GM12878 (cell line): Measurements from ENCODE around the gene PPP2R3C. TPM values are rescaled to one million over a fixed set of nuclear protein-coding genes. Genes with fewer than 3 reads are reported as not detected.

ENCODE experiments used
- ATAC-seq: fragments of 200-7000 bp; cut with Tn5 transposase; 3 replicates; pipeline ENCODE4 v1.9.1; 2020; ENCODE audit warnings: mild to moderate bottlenecking, moderate library complexity
- BruUV-seq: library from RNA; stranded (reverse); fragments of 400-500 nt; replicated peaks from 2 replicates; lab custom pipeline; 2021; lab: Mats Ljungman, UMichigan
- CTCF ChIA-PET: fragments of 300-600 bp; sonication (Branson Sonifier 250); formaldehyde crosslinking; extraction: SDS; loops from one replicate; lab custom pipeline; 2021; ENCODE audit warnings: inconsistent platforms; lab: Yijun Ruan, JAX
- POLR2A ChIA-PET: fragments of 350-600 bp; formaldehyde crosslinking; extraction: SDS; loops from one replicate; lab custom pipeline; 2021; ENCODE audit warnings: inconsistent platforms; lab: Charles Lee
- RAD21 ChIA-PET: fragments of 300-600 bp; sonication (Branson Sonifier 250); formaldehyde crosslinking; loops from one replicate; lab custom pipeline; 2023; ENCODE audit warnings: antibody characterized with exemption; ENCODE audit not compliant: unreplicated experiment; lab: Charles Lee
- SMC1A ChIA-PET: fragments of 300-600 bp; sonication (Branson Sonifier 250); formaldehyde crosslinking; loops from one replicate; lab custom pipeline; 2023; ENCODE audit not compliant: unreplicated experiment, uncharacterized antibody; lab: Charles Lee
- DNase-seq: peaks from one replicate; pipeline ENCODE4 v3.0.0-alpha.2; 2011; ENCODE audit warnings: low read depth, low spot score
- FAIRE-seq: peaks from 3 replicates; lab custom pipeline; 2011; peaks lifted over from hg19 to GRCh38; lab: Jason Lieb, UNC
- H2AFZ ChIP-seq: 2 replicates; pipeline ENCODE4 v1.6.0; 2011; ENCODE audit warnings: low read depth, low read length, control low read depth; ENCODE audit not compliant: control insufficient read depth
- H3K27ac ChIP-seq: 2 replicates; pipeline ENCODE4 v1.5.1; 2011; ENCODE audit warnings: control low read depth; ENCODE audit not compliant: control insufficient read depth, insufficient read depth
- H3K27me3 ChIP-seq, 2 experiments: replicated peaks in 1 of 2; 2 replicates each; pipeline versions ENCODE4 v1.6.0 to v1.6.1; 2011; ENCODE audit warnings: low read length in 1 of 2; ENCODE audit not compliant: control insufficient read depth in 2 of 2, insufficient read depth in 2 of 2
- H3K36me3 ChIP-seq, 2 experiments: 2 replicates each; pipeline ENCODE4 v1.5.1; 2011; ENCODE audit warnings: low read length in 1 of 2; ENCODE audit not compliant: control insufficient read depth in 2 of 2, insufficient read depth in 2 of 2
- H3K4me1 ChIP-seq: 2 replicates; pipeline ENCODE4 v1.6.1; 2011; ENCODE audit warnings: mild to moderate bottlenecking, low read length, moderate library complexity, mixed read lengths; ENCODE audit not compliant: control insufficient read depth, insufficient read depth
- H3K4me2 ChIP-seq: 2 replicates; pipeline ENCODE4 v1.6.0; 2011; ENCODE audit warnings: control low read depth; ENCODE audit not compliant: control insufficient read depth, insufficient read depth
- H3K4me3 ChIP-seq: fragments of 200-600 bp; sonication (generic); 2 replicates; pipeline ENCODE4 v1.5.1; 2016
- H3K79me2 ChIP-seq: 2 replicates; pipeline ENCODE4 v1.6.0; 2011; ENCODE audit warnings: low read length; ENCODE audit not compliant: control insufficient read depth, insufficient read depth
- H3K9ac ChIP-seq: 2 replicates; pipeline ENCODE4 v1.8.0; 2011; ENCODE audit warnings: low read length, control low read depth, mixed read lengths; ENCODE audit not compliant: control insufficient read depth, insufficient read depth
- H3K9me3 ChIP-seq: replicated peaks from 3 replicates; pipeline ENCODE4 v1.5.1; 2011; ENCODE audit warnings: mild to moderate bottlenecking, low read length; ENCODE audit not compliant: control insufficient read depth, insufficient read depth
- H4K20me1 ChIP-seq: 2 replicates; pipeline ENCODE4 v1.6.0; 2011; ENCODE audit not compliant: control insufficient read depth, insufficient read depth
- GATAD2B ChIP-seq: fragments of 450-650 bp; conservative IDR thresholded peaks from 2 replicates; pipeline ENCODE4 v1.6.1; 2017; ENCODE audit warnings: low read depth, mild to moderate bottlenecking, moderate library complexity
- IKZF2 ChIP-seq, 2 experiments: fragments of 450-650 bp; IDR thresholded peaks; 2 replicates each; pipeline ENCODE4 v1.6.1; 2017; ENCODE audit warnings: mild to moderate bottlenecking in 2 of 2, moderate library complexity in 2 of 2
- KLF5 ChIP-seq: fragments of 450-650 bp; IDR thresholded peaks from 2 replicates; pipeline ENCODE4 v1.6.1; 2014; ENCODE audit warnings: mild to moderate bottlenecking; ENCODE audit not compliant: partially characterized antibody
- NFIC ChIP-seq: IDR thresholded peaks from 2 replicates; pipeline ENCODE4 v1.6.1; 2012; ENCODE audit warnings: low read depth, mild to moderate bottlenecking, inconsistent platforms, low read length, moderate library complexity
- SMC3 ChIP-seq: IDR thresholded peaks from 2 replicates; pipeline ENCODE4 v1.6.1; 2011; ENCODE audit warnings: low read length, improper control_type of control experiment, borderline replicate concordance
- TARDBP ChIP-seq: IDR thresholded peaks from 2 replicates; pipeline ENCODE4 v1.6.1; 2016; ENCODE audit warnings: borderline replicate concordance
- USF1 ChIP-seq: IDR thresholded peaks from 2 replicates; pipeline ENCODE4 v1.6.1; 2011; ENCODE audit warnings: borderline replicate concordance, low read depth, mild to moderate bottlenecking, moderate library complexity, mixed read lengths, low read length; ENCODE audit not compliant: insufficient read depth; ENCODE audit errors: extremely low read length
- ZNF384 ChIP-seq: IDR thresholded peaks from 2 replicates; pipeline ENCODE4 v1.6.1; 2012; ENCODE audit warnings: low read depth, mild to moderate bottlenecking, low read length, improper control_type of control experiment, borderline replicate concordance
- WGBS: methylation state at CpG from one replicate; pipeline ENCODE4 v1.1.6; 2016; ENCODE audit warnings: low lambda C conversion rate; ENCODE audit not compliant: insufficient replicate concordance, insufficient coverage; ENCODE audit errors: missing lambda C conversion rate; 5-methylcytosine and 5-hydroxymethylcytosine counted together
- in situ Hi-C: fragments of 300-500 bp; cut with MboI; formaldehyde crosslinking; loops from 9 replicates; pipeline ENCODE4 v1.14.3; 2018; ENCODE audit warnings: mixed read lengths
- intact Hi-C: fragments of 100-400 bp; cut with micrococcal nuclease; formaldehyde crosslinking; loops from one replicate; pipeline ENCODE4 v1.14.2; 2022; ENCODE audit not compliant: unreplicated experiment
- polyA plus RNA-seq, 11 experiments: library from polyadenylated mRNA; depleted of rRNA in 4 of 11; unstranded in 6 of 11; stranded (reverse) in 5 of 11; fragments of >200 nt; fragmentation: Nextera tagmentation in 4 of 11; fragmentation: Illumina TruSeq in 1 of 11; extraction: Ambion mirVana in 4 of 11; extraction: Trizol in 1 of 11; gene quantifications; 1 replicate in 1 of 11; 2 replicates in 10 of 11; pipeline versions ENCODE4 v1.2.1 to v1.2.3, GENCODE V29; 2011 to 2016; ENCODE audit warnings: inconsistent platforms in 2 of 11, missing spikeins in 2 of 11, low read depth in 1 of 11
- total RNA-seq, 4 experiments: library from RNA; depleted of rRNA in 3 of 4; stranded (reverse); fragments of >200 nt in 3 of 4; fragmentation: Illumina TruSeq in 1 of 4; extraction: Trizol in 1 of 4; gene quantifications; 2 replicates each; pipeline versions ENCODE4 v1.2.1 to v1.2.3, GENCODE V29; 2013 to 2021

Gene PPP2R3C
- total and polyA plus RNA-seq, 10 of the 15 experiments (the other 5 are each of a cell fraction or from before 2014, with no cell fraction given) = 27.6 to 80.5 (median 42.9) TPM

GRCh38 chr14:35149239-35149638, 27.4 kb upstream of the PPP2R3C start:
- TF ChIP-seq SMC3 (no peak), IKZF2 (IDR thresholded peaks at IDR 0.05) (no peak), GATAD2B (no peak), KLF5 (no peak), ZNF384 (no peak), TARDBP (no peak)
- Histone ChIP-seq H3K9me3 (no peaks in the 10 kb centered on the region), H2AFZ (no peak overlapping the region), H3K79me2 (peaks cover 2% of the 10 kb centered on the region), H3K4me1 (peaks cover 7% of the 10 kb centered on the region), H4K20me1 (no peaks in the 10 kb centered on the region), H3K27me3 (no peaks in the 10 kb centered on the region), H3K36me3 (peaks cover 0 to 4% of the 10 kb centered on the region in 2 experiments; a peak in 1 of 4 replicates), H3K4me3 (no peak overlapping the region), H3K4me2 (no peak overlapping the region), H3K27ac (no peak overlapping the region), H3K9ac (no peak overlapping the region)
- WGBS = 95% methylated on average over 4 of the region's 4 CpGs
- ChIA-PET POLR2A (no interaction called here), CTCF (interaction anchor here (3.2 kb wide), 1 partner anchor 9 kb away, joined by 21 read pairs; no protein-coding TSS in a partner anchor), RAD21 (interaction anchor here (1.2 to 2.3 kb wide), 2 partner anchors 8 to 81 kb away, joined by 4 to 9 read pairs; no protein-coding TSS in a partner anchor), SMC1A (interaction anchor here (0.8 to 2.5 kb wide), 4 partner anchors 9 to 256 kb away, joined by 3 to 9 read pairs (median 4); partner anchors contain the start of gene NFKBIA)
- no peak for ATAC-seq
- in situ Hi-C loops (no loop called here), intact Hi-C loops (no loop called here)
- no peak for DNase-seq
- FAIRE-seq = no peak
- BruUV-seq = no TSS peak

DNA sequence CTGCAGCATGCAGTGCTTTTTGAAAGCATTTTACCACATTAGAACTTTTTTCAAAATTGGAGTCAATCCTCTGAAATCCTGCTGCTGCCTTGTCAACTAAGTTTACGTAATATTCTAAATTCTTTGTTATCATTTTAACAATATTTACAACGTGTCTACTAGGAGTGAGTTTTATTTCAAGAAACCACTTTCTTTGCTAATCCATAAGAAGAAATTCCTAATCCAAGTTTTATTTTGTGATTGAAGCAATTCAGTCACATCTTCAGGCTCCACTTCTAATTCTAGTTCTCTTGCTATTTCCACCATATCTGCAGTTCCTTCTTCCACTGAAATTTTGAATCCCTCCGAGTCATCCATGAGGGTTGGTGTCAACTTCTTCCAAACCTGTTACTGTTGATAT, 25.9 kb upstream of the PPP2R3C start:
- peaks cover 10% of the 10 kb centered on the region for H3K4me1 ChIP-seq
- no peaks in the 10 kb centered on the region for H3K9me3 ChIP-seq
- POLR2A ChIA-PET = interaction anchor here (1.0 to 1.3 kb wide), 2 partner anchors 10 to 12 kb away, joined by 3 read pairs; no protein-coding TSS in a partner anchor
- ATAC-seq (no peak), DNase-seq (no peak), FAIRE-seq (no peak)
- SMC1A ChIA-PET = interaction anchor here (0.9 to 16.3 kb wide), 5 partner anchors 13 to 268 kb away, joined by 3 to 362 read pairs (median 4); partner anchors contain the start of gene NFKBIA
- no peak for TF ChIP-seq NFIC
- TF ChIP-seq SMC3 = no peak
- no peak for TF ChIP-seq USF1
- H3K9ac ChIP-seq = no peak overlapping the region
- 79% methylated on average over 3 of the region's 3 CpGs for WGBS
- no peak overlapping the region for H2AFZ ChIP-seq
- no peaks in the 10 kb centered on the region for H3K27me3 ChIP-seq
- no TSS peak for BruUV-seq
- H4K20me1 ChIP-seq = no peaks in the 10 kb centered on the region
- H3K4me3 ChIP-seq = no peak overlapping the region
- H3K79me2 ChIP-seq = peaks cover 4% of the 10 kb centered on the region
- peaks cover 1 to 4% of the 10 kb centered on the region in 2 experiments; a peak in 2 of 4 replicates for H3K36me3 ChIP-seq
- intact Hi-C loops (no loop called here), in situ Hi-C loops (no loop called here)
- no peak overlapping the region for H3K4me2 ChIP-seq
- RAD21 ChIA-PET = interaction anchor here (9.8 kb wide), 1 partner anchor 268 kb away, joined by 257 read pairs; no protein-coding TSS in a partner anchor
- CTCF ChIA-PET = interaction anchor here (8.9 kb wide), 1 partner anchor 256 kb away, joined by 115 read pairs; the partner anchor contains the start of gene NFKBIA
- H3K27ac ChIP-seq = no peak overlapping the region
